Endothelial cell of umbilical vein (primary cell): ENCODE measurements around the gene ADGRB2. TPM values are rescaled to one million over a fixed set of nuclear protein-coding genes. Genes with fewer than 3 reads are reported as not detected.

Experiments used
- BruUV-seq: library from RNA; stranded (reverse); fragments of 400-500 nt; replicated peaks from 2 replicates; lab custom pipeline; 2021; lab: Mats Ljungman, UMichigan
- CTCF ChIA-PET: fragments of 300-600, 350-600 bp; sonication (Branson Sonifier 250); formaldehyde crosslinking; loops from one replicate; lab custom pipeline; 2021; ENCODE audit warnings: antibody characterized with exemption, inconsistent platforms; lab: Charles Lee
- POLR2A ChIA-PET: fragments of 300-600, 350-600 bp; sonication (Branson Sonifier 250); formaldehyde crosslinking; loops from one replicate; lab custom pipeline; 2021; ENCODE audit warnings: antibody characterized with exemption, inconsistent platforms; lab: Charles Lee
- DNase-seq: peaks from one replicate; pipeline ENCODE4 v3.0.0-alpha.2; 2011; ENCODE audit warnings: low read depth, low spot score
- FAIRE-seq: peaks from 2 replicates; lab custom pipeline; 2011; peaks lifted over from hg19 to GRCh38; lab: Jason Lieb, UNC
- H2AFZ ChIP-seq: 2 replicates; pipeline ENCODE4 v1.6.0; 2012; ENCODE audit warnings: low read depth, low read length, control low read depth, inconsistent platforms
- H3K27ac ChIP-seq: 2 replicates; pipeline ENCODE4 v1.5.1; 2011; ENCODE audit warnings: low read depth, mild to moderate bottlenecking, control low read depth, low read length, moderate library complexity; ENCODE audit not compliant: insufficient read depth
- H3K27me3 ChIP-seq, 2 experiments: 2 replicates each; pipeline versions ENCODE4 v1.6.0 to v1.6.1; 2011; ENCODE audit warnings: low read length in 2 of 2, mixed read lengths in 1 of 2; ENCODE audit not compliant: control insufficient read depth in 2 of 2, insufficient read depth in 2 of 2
- H3K36me3 ChIP-seq, 2 experiments: 2 replicates in 1 of 2; 3 replicates in 1 of 2; pipeline ENCODE4 v1.5.1; 2011; ENCODE audit warnings: low read length in 2 of 2, mild to moderate bottlenecking in 1 of 2, moderate library complexity in 1 of 2; ENCODE audit not compliant: control insufficient read depth in 2 of 2, insufficient read depth in 2 of 2; ENCODE audit errors: extremely low read depth in 1 of 2
- H3K4me1 ChIP-seq: 3 replicates; pipeline ENCODE4 v1.5.1; 2011; ENCODE audit warnings: mild to moderate bottlenecking, low read length; ENCODE audit not compliant: control insufficient read depth, insufficient read depth; ENCODE audit errors: extremely low read depth
- H3K4me2 ChIP-seq: 2 replicates; pipeline ENCODE4 v1.6.1; 2011; ENCODE audit warnings: low read length, control low read depth, mixed read lengths; ENCODE audit not compliant: insufficient read depth
- H3K4me3 ChIP-seq, 3 experiments: fragments of 200-600 bp in 1 of 3; sonication (generic), shearing (Covaris generic) in 1 of 3; replicated peaks in 1 of 3; 2 replicates each; pipeline ENCODE4 v1.5.1; 2011 to 2016; ENCODE audit warnings: control low read depth in 3 of 3, low read length in 3 of 3, mild to moderate bottlenecking in 2 of 3, inconsistent platforms in 1 of 3, low read depth in 1 of 3, moderate library complexity in 1 of 3; ENCODE audit not compliant: insufficient read depth in 1 of 3
- H3K79me2 ChIP-seq: 2 replicates; pipeline ENCODE4 v1.6.0; 2012; ENCODE audit warnings: low read length, inconsistent platforms; ENCODE audit not compliant: control insufficient read depth, insufficient read depth
- H3K9ac ChIP-seq: replicated peaks from 2 replicates; pipeline ENCODE3; 2011; ENCODE audit warnings: low read length, control low read depth; ENCODE audit not compliant: insufficient read depth; ENCODE audit errors: extremely low read depth
- H3K9me1 ChIP-seq: replicated peaks from 3 replicates; pipeline ENCODE4 v1.6.0; 2011; ENCODE audit warnings: mild to moderate bottlenecking, low read length; ENCODE audit not compliant: control insufficient read depth, insufficient read depth; ENCODE audit errors: extremely low read depth
- H3K9me3 ChIP-seq: replicated peaks from 2 replicates; pipeline ENCODE4 v1.5.1; 2012; ENCODE audit warnings: low read length, inconsistent platforms; ENCODE audit not compliant: control insufficient read depth, insufficient read depth
- H4K20me1 ChIP-seq: replicated peaks from 2 replicates; pipeline ENCODE3; 2011; ENCODE audit warnings: mild to moderate bottlenecking, low read length; ENCODE audit not compliant: control insufficient read depth, insufficient read depth; ENCODE audit errors: extremely low read depth
- CTCF ChIP-seq, 2 donors: IDR thresholded peaks; 1 replicate in 1 of 2; 2 replicates in 1 of 2; pipeline ENCODE4 v1.5.1; 2011; ENCODE audit warnings: low read length in 2 of 2, mild to moderate bottlenecking in 2 of 2, moderate library complexity in 2 of 2, control low read depth in 1 of 2, inconsistent platforms in 1 of 2, low read depth in 1 of 2; ENCODE audit not compliant: insufficient read depth in 1 of 2; ENCODE audit errors: extremely low read depth in 1 of 2
- EZH2 ChIP-seq: IDR thresholded peaks from 2 replicates; pipeline ENCODE4 v1.6.1; 2012; ENCODE audit warnings: borderline replicate concordance, low read depth, mild to moderate bottlenecking, moderate library complexity, low read length, inconsistent platforms; ENCODE audit not compliant: severe bottlenecking
- FOS ChIP-seq: IDR thresholded peaks from 2 replicates; pipeline ENCODE4 v1.6.1; 2011; ENCODE audit warnings: mild to moderate bottlenecking, low read length, moderate library complexity, borderline replicate concordance; ENCODE audit not compliant: insufficient read depth
- GATA2 ChIP-seq: IDR thresholded peaks from 2 replicates; pipeline ENCODE4 v1.7.0; 2011; ENCODE audit warnings: low read depth, mild to moderate bottlenecking, moderate library complexity, mixed read lengths, low read length; ENCODE audit not compliant: insufficient read length, insufficient read depth
- JUN ChIP-seq: IDR thresholded peaks from 2 replicates; pipeline ENCODE4 v1.6.1; 2011; ENCODE audit warnings: borderline replicate concordance, low read depth; ENCODE audit not compliant: insufficient read length, insufficient read depth
- MAX ChIP-seq: IDR thresholded peaks from 2 replicates; pipeline ENCODE4 v1.6.1; 2011; ENCODE audit not compliant: insufficient read depth, insufficient read length
- MYC ChIP-seq: IDR thresholded peaks from one replicate; pipeline ENCODE4 v1.6.1; 2011; ENCODE audit warnings: mild to moderate bottlenecking, low read depth, low read length
- POLR2A ChIP-seq: IDR thresholded peaks from 2 replicates; pipeline ENCODE4 v1.6.1; 2012; ENCODE audit warnings: low read depth, mild to moderate bottlenecking, control low read depth, low read length
- POLR2AphosphoS5 ChIP-seq: IDR thresholded peaks from 2 replicates; pipeline ENCODE4 v1.6.1; 2012; ENCODE audit warnings: low read depth, mild to moderate bottlenecking, control low read depth, low read length, moderate library complexity; ENCODE audit not compliant: insufficient read depth
- dilution Hi-C: fragments of 300-500 bp; cut with MboI; formaldehyde crosslinking; loops from one replicate; pipeline ENCODE4 v1.15.0; 2019; ENCODE audit warnings: low sequenced_read_pairs; ENCODE audit not compliant: extremely low pct_ligation_motif_present
- intact Hi-C: fragments of 100-400 bp; cut with micrococcal nuclease; formaldehyde crosslinking; loops from one replicate; pipeline ENCODE4 v1.10.0; 2022
- polyA plus RNA-seq, 4 experiments: library from polyadenylated mRNA; depleted of rRNA in 3 of 4; stranded (reverse) in 3 of 4; unstranded in 1 of 4; fragments of >200 nt; gene quantifications; 2 replicates each; pipeline versions ENCODE4 v1.2.1 to v1.2.3, GENCODE V29; 2011 to 2012; ENCODE audit warnings: missing spikeins in 1 of 4
- total RNA-seq: library from RNA; stranded (reverse); gene quantifications from 2 replicates; pipeline ENCODE4 v1.2.3, GENCODE V29; 2021

Gene ADGRB2
- total and polyA plus RNA-seq, 2 donors (not counting 3 experiments of a cell fraction or from before 2014, with no cell fraction given) = 1.3 to 1.5 TPM

- Histone ChIP-seq H3K9ac (no peak overlapping the region), H3K36me3 (no peaks in the 10 kb centered on the region), H3K4me3 (no peak overlapping the region), H3K4me1 (peaks cover 5% of the 10 kb centered on the region), H3K27ac (no peak overlapping the region), H3K9me1 (no peaks in the 10 kb centered on the region), H4K20me1 (no peaks in the 10 kb centered on the region), H3K4me2 (no peak overlapping the region), H3K79me2 (no peaks in the 10 kb centered on the region), H3K9me3 (no peaks in the 10 kb centered on the region), H3K27me3 (no peaks in the 10 kb centered on the region), H2AFZ (no peak overlapping the region)
- ChIA-PET POLR2A (no interaction called here), CTCF (no interaction called here)
- intact Hi-C loops (no loop called here), dilution Hi-C loops (no loop called here)
- no peak for TF ChIP-seq CTCF (IDR thresholded peaks at IDR 0.05; ENCODE audit: extremely low read depth in 1 of 2, insufficient read depth in 1 of 2, low read depth in 1 of 2, low read length in 2 of 2)
- no peak for TF ChIP-seq MYC
- no peak for TF ChIP-seq MAX
- TF ChIP-seq EZH2 = no peak
- no peak for TF ChIP-seq JUN
- no peak for TF ChIP-seq FOS
- TF ChIP-seq GATA2 = no peak
- TF ChIP-seq POLR2A = no peak
- no peak for TF ChIP-seq POLR2AphosphoS5
- DNase-seq = no peak
- FAIRE-seq = no peak
- no TSS peak for BruUV-seq
Observed at GRCh38 chr1:31807273-31808048, 43.3 kb upstream of the ADGRB2 start.
